AG04449 (cell line): ENCODE measurements around the gene CACNA2D3.
"Not testable (repeated sequence)": the region's sequence is repeated elsewhere in the genome, so short reads cannot be mapped to it uniquely, and the experiment has no call there.

Experiments used
- CTCF ChIA-PET: fragments of 350-600 bp; formaldehyde crosslinking; extraction: SDS; loops from one replicate; lab custom pipeline; 2021; ENCODE audit warnings: antibody characterized with exemption; lab: Yijun Ruan, JAX
- POLR2A ChIA-PET: fragments of 400-600, 350-600 bp; formaldehyde crosslinking; extraction: SDS; loops from one replicate; lab custom pipeline; 2020; ENCODE audit warnings: antibody characterized with exemption, inconsistent platforms; lab: Yijun Ruan, JAX
- DNase-seq: peaks from one replicate; pipeline ENCODE4 v3.0.0-alpha.2; 2010; ENCODE audit warnings: low read depth, low spot score
- H3K4me3 ChIP-seq: 2 replicates; pipeline ENCODE4 v1.5.1; 2011; ENCODE audit warnings: low read depth, mild to moderate bottlenecking, control low read depth, low read length
- CTCF ChIP-seq: IDR thresholded peaks from one replicate; pipeline ENCODE4 v1.5.1; 2011; ENCODE audit warnings: mild to moderate bottlenecking, moderate library complexity, low read length, control low read depth, inconsistent platforms; ENCODE audit not compliant: insufficient read depth; ENCODE audit errors: missing control alignments

Gene CACNA2D3

GRCh38 chr3:54437271-54437670 lies 314.9 kb downstream of the CACNA2D3 start:
- no peak for DNase-seq
- TF ChIP-seq CTCF = no peak
- ChIA-PET CTCF (no interaction called here), POLR2A (no interaction called here)
- H3K4me3 ChIP-seq = no peak overlapping the region

GRCh38 chr3:54443561-54444161 lies 321.3 kb downstream of the CACNA2D3 start:
- TF ChIP-seq CTCF = no peak
- CTCF ChIA-PET = no interaction called here
- POLR2A ChIA-PET = no interaction called here
- DNase-seq = no peak
- no peak overlapping the region for H3K4me3 ChIP-seq

GRCh38 chr3:54445630-54446029 lies 323.3 kb downstream of the CACNA2D3 start:
- CTCF ChIA-PET = no interaction called here

GRCh38 chr3:54447427-54447826 lies 325.1 kb downstream of the CACNA2D3 start:
- POLR2A ChIA-PET = no interaction called here
- no peak for DNase-seq
- CTCF ChIA-PET = no interaction called here
- TF ChIP-seq CTCF = no peak
- H3K4me3 ChIP-seq = no peak overlapping the region

More at GRCh38 chr3:54445630-54446029, 323.3 kb downstream of the CACNA2D3 start:
- POLR2A ChIA-PET = no interaction called here
- H3K4me3 ChIP-seq = no peak overlapping the region
- no peak for TF ChIP-seq CTCF
- DNase-seq = no peak

GRCh38 chr3:54454806-54455205 lies 332.5 kb downstream of the CACNA2D3 start:
- CTCF ChIA-PET = no interaction called here
- TF ChIP-seq CTCF = no peak
- POLR2A ChIA-PET = no interaction called here
- no peak overlapping the region for H3K4me3 ChIP-seq
- DNase-seq = no peak

- no peak for DNase-seq
- POLR2A ChIA-PET = no interaction called here
- TF ChIP-seq CTCF = no peak
- no peak overlapping the region for H3K4me3 ChIP-seq
- CTCF ChIA-PET = no interaction called here
These were observed 336.0 kb downstream of the CACNA2D3 start for GRCh38 chr3:54458357-54458756.

GRCh38 chr3:54464554-54464953 lies 342.2 kb downstream of the CACNA2D3 start:
- DNase-seq, POLR2A ChIA-PET, CTCF ChIA-PET, H3K4me3 ChIP-seq: not testable (repeated sequence)
